ENCODE data around the gene PRELID1. TPM values are rescaled to one million over a fixed set of nuclear protein-coding genes. Genes with fewer than 3 reads are reported as not detected.

PRELID1 gene
- total RNA-seq, 1 donor from 2014 or later: 98.8 TPM

DNA sequence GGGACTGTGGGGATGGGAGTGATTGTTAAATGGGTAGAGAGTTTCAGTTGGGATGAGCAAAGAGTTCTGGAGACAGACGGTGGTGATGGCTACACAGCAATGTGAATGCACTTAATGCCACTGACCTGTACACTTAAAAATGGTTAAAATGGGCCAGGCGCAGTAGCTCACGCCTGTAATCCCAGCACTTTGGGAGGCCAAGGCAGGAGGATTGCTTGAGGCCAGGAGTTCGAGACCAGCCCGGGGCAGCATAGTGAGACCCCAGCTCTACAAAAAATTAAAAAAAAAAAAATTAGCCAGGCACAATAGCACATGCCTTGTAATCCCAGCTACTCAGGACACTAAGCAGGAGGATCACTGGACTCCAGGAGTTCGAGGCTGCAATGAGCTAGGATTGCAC lies 40.2 kb downstream of the PRELID1 start:
- Mint-ChIP-seq H3K9me3 (ENCODE audit: unreplicated experiment) (no peaks in the 10 kb centered on the region), H3K27me3 (ENCODE audit: unreplicated experiment) (no peaks in the 10 kb centered on the region), H3K4me1 (ENCODE audit: unreplicated experiment) (peaks cover 4% of the 10 kb centered on the region), H3K36me3 (ENCODE audit: unreplicated experiment) (peaks cover 10% of the 10 kb centered on the region), H3K27ac (ENCODE audit: unreplicated experiment) (no peak overlapping the region), H3K4me3 (ENCODE audit: unreplicated experiment) (no peak overlapping the region)
- no peak for DNase-seq (ENCODE audit: extremely low spot score, unreplicated experiment)
- TF ChIP-seq, protein P1, sequence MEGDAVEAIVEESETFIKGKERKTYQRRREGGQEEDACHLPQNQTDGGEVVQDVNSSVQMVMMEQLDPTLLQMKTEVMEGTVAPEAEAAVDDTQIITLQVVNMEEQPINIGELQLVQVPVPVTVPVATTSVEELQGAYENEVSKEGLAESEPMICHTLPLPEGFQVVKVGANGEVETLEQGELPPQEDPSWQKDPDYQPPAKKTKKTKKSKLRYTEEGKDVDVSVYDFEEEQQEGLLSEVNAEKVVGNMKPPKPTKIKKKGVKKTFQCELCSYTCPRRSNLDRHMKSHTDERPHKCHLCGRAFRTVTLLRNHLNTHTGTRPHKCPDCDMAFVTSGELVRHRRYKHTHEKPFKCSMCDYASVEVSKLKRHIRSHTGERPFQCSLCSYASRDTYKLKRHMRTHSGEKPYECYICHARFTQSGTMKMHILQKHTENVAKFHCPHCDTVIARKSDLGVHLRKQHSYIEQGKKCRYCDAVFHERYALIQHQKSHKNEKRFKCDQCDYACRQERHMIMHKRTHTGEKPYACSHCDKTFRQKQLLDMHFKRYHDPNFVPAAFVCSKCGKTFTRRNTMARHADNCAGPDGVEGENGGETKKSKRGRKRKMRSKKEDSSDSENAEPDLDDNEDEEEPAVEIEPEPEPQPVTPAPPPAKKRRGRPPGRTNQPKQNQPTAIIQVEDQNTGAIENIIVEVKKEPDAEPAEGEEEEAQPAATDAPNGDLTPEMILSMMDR (IDR thresholded peaks at IDR 0.05): no peak

DNA sequence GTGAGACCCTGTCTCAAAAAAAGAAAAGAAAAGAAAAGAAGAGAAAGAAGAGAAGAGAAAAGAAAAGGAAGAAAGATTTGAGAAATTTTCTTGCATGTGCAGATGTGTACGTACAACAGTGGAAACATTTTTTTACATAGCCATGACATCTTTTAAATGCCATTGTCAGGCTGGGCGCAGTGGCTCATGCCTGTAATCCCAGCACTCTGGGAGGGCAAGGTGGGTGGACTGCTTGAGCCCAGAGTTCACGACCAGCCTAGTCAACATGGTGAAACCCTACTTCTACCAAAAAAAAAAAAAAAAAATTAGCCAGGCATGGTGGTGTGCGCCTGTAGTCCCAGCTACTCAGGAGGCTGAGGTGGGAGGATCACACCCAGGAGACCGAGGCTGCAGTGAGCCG lies 41.3 kb downstream of the PRELID1 start:
- Mint-ChIP-seq H3K4me1 (ENCODE audit: unreplicated experiment) (peaks cover 15% of the 10 kb centered on the region), H3K4me3 (ENCODE audit: unreplicated experiment) (no peak overlapping the region), H3K36me3 (ENCODE audit: unreplicated experiment) (peaks cover 10% of the 10 kb centered on the region), H3K27me3 (ENCODE audit: unreplicated experiment) (no peaks in the 10 kb centered on the region), H3K27ac (ENCODE audit: unreplicated experiment) (no peak overlapping the region), H3K9me3 (ENCODE audit: unreplicated experiment) (no peaks in the 10 kb centered on the region)
- no peak for DNase-seq (ENCODE audit: extremely low spot score, unreplicated experiment)
- TF ChIP-seq, protein P1 (IDR thresholded peaks at IDR 0.05): no peak

DNA sequence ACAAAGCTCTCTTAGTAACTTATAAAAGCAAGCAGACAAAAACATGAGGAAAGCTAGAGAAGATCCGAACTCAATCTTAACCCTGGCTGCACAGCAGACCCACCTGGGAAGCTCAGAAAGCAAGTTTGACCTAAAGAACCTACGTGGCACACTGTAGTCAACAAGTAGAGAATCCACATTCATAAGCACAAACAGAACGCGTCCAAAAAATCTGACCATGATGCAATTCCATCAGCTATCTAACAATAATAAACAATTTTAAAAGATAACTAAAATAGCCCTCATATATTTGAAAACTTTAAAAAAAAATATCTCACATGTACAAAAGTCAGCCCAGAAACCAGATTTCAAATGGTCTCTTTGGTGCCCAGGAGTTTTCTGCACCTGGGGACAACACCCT lies 43.2 kb downstream of the PRELID1 start:
- peaks cover 2% of the 10 kb centered on the region for H3K36me3 Mint-ChIP-seq (ENCODE audit: unreplicated experiment)
- no peak overlapping the region for H3K27ac Mint-ChIP-seq (ENCODE audit: unreplicated experiment)
- DNase-seq (ENCODE audit: extremely low spot score, unreplicated experiment): no peak
- no peaks in the 10 kb centered on the region for H3K27me3 Mint-ChIP-seq (ENCODE audit: unreplicated experiment)
- H3K4me1 Mint-ChIP-seq (ENCODE audit: unreplicated experiment): peaks cover 25% of the 10 kb centered on the region
- H3K4me3 Mint-ChIP-seq (ENCODE audit: unreplicated experiment): no peak overlapping the region
- no peaks in the 10 kb centered on the region for H3K9me3 Mint-ChIP-seq (ENCODE audit: unreplicated experiment)
- TF ChIP-seq, protein P1 (IDR thresholded peaks at IDR 0.05): no peak

DNA sequence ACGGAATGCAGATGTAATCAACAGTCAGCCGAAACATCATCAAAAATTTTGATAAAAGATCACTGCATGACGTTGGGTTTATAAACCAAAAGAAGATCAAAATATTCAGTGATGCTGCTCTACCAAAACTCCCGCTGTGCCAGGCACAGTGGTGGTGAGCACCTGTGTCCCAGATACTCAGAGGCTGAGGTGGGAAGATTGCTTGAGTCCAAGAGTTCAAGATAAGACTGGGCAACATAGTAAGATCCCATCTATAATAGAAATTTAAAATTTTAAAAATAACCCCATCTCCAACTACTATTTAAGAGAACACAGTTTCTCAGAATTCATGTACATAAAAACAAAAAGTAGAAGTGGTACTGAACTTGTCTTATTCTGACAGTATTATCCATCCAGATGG lies 44.1 kb downstream of the PRELID1 start:
- H3K4me3 Mint-ChIP-seq (ENCODE audit: unreplicated experiment): no peak overlapping the region
- H3K27me3 Mint-ChIP-seq (ENCODE audit: unreplicated experiment): no peaks in the 10 kb centered on the region
- DNase-seq (ENCODE audit: extremely low spot score, unreplicated experiment): no peak
- TF ChIP-seq, protein P1 (IDR thresholded peaks at IDR 0.05): no peak
- peaks cover 28% of the 10 kb centered on the region for H3K4me1 Mint-ChIP-seq (ENCODE audit: unreplicated experiment)
- peaks cover 2% of the 10 kb centered on the region for H3K36me3 Mint-ChIP-seq (ENCODE audit: unreplicated experiment)
- no peak overlapping the region for H3K27ac Mint-ChIP-seq (ENCODE audit: unreplicated experiment)
- no peaks in the 10 kb centered on the region for H3K9me3 Mint-ChIP-seq (ENCODE audit: unreplicated experiment)

DNA sequence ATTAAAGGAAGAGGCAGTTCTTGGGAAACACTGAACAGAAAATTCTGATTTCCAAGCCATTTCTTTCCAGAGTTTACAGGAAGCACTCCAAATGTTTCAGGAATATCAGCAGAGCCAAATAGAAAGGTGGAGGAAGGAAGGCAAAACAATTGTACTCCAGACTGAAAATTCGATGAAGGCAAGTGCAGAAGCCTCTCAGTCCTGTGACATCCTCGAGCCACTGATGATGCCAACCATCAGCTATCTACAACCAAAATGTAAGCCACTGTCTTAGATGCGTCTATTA lies 45.7 kb downstream of the PRELID1 start:
- Mint-ChIP-seq H3K27ac (ENCODE audit: unreplicated experiment) (no peak overlapping the region), H3K9me3 (ENCODE audit: unreplicated experiment) (no peaks in the 10 kb centered on the region), H3K4me1 (ENCODE audit: unreplicated experiment) (peaks cover 28% of the 10 kb centered on the region)

More for the DNA sequence above, 45.7 kb downstream of the PRELID1 start:
- peak overlapping the region; percentile 98 for H3K4me3 Mint-ChIP-seq (ENCODE audit: unreplicated experiment)
- TF ChIP-seq, protein P1 (IDR thresholded peaks at IDR 0.05): no peak
- H3K36me3 Mint-ChIP-seq (ENCODE audit: unreplicated experiment): no peaks in the 10 kb centered on the region
- no peaks in the 10 kb centered on the region for H3K27me3 Mint-ChIP-seq (ENCODE audit: unreplicated experiment)
- no peak for DNase-seq (ENCODE audit: extremely low spot score, unreplicated experiment)

Measured in osteocyte (in vitro differentiated cells).